Right lobe of liver (tissue), 6 donors: Measurements from ENCODE around the gene RTN4. TPM values are rescaled to one million over a fixed set of nuclear protein-coding genes. Genes with fewer than 3 reads are reported as not detected.

Source experiments
- ATAC-seq, 4 donors: fragments of 200-7000 bp; cut with Tn5 transposase; one replicate each; pipeline ENCODE4 v1.9.1; 2020; ENCODE audit warnings: mild to moderate bottlenecking in 4 of 4, moderate library complexity in 4 of 4
- DNase-seq, 3 donors: peaks; one replicate each; pipeline ENCODE4 v3.0.0-alpha.2; 2020
- H3K27ac ChIP-seq, 3 donors: fragments of 200-600 bp; one replicate each; pipeline ENCODE4 v1.8.0; 2022
- H3K27me3 ChIP-seq, 2 donors: fragments of 200-600 bp; one replicate each; pipeline ENCODE4 v1.8.0; 2022
- H3K36me3 ChIP-seq, 4 donors: fragments of 200-600 bp; sonication (generic) in 1 of 4; one replicate each; pipeline versions ENCODE4 v1.5.1 to v1.8.0; 2017 to 2022; ENCODE audit warnings: control low read depth in 1 of 4
- H3K4me1 ChIP-seq, 4 donors: fragments of 200-600 bp; sonication (generic) in 1 of 4; one replicate each; pipeline versions ENCODE4 v1.5.1 to v1.8.0; 2017 to 2022; ENCODE audit warnings: control low read depth in 1 of 4
- H3K4me3 ChIP-seq, 3 donors: fragments of 200-600 bp; one replicate each; pipeline ENCODE4 v1.8.0; 2022
- H3K9me3 ChIP-seq, 4 donors: fragments of 200-600 bp; sonication (generic) in 1 of 4; one replicate each; pipeline versions ENCODE4 v1.5.1 to v1.8.0; 2017 to 2022; ENCODE audit warnings: control low read depth in 1 of 4
- CTCF ChIP-seq, 4 donors: fragments of 200-600 bp in 3 of 4; fragments of 450-650 bp in 1 of 4; IDR thresholded peaks; one replicate each; pipeline versions ENCODE4 v1.5.1 to v1.8.0; 2016 to 2022; ENCODE audit warnings: antibody characterized with exemption in 4 of 4, mild to moderate bottlenecking in 2 of 4
- POLR2A ChIP-seq: fragments of 450-650 bp; IDR thresholded peaks from one replicate; pipeline ENCODE4 v1.6.1; 2017; ENCODE audit warnings: antibody characterized with exemption, mild to moderate bottlenecking
- WGBS: methylation state at CpG from one replicate; pipeline ENCODE4 v1.1.6; 2018; ENCODE audit warnings: low coverage, low lambda C conversion rate; ENCODE audit not compliant: insufficient coverage; ENCODE audit errors: missing lambda C conversion rate; 5-methylcytosine and 5-hydroxymethylcytosine counted together
- intact Hi-C, 2 donors: fragments of 100-400 bp; cut with DNase I; formaldehyde crosslinking; loops; one replicate each; pipeline versions ENCODE4 v1.11.2 to v1.14.1; 2022
- total RNA-seq, 6 experiments: library from RNA; depleted of rRNA in 2 of 6; stranded (reverse); fragments of >200 nt in 2 of 6; fragmentation: NEBNext Ultra II Directional in 3 of 6; extraction: Animal tissue kit (Norgen Biotek cat#: 25700) in 3 of 6; gene quantifications; one replicate each; pipeline versions ENCODE4 v1.1.0 to v1.2.4, GENCODE V29; 2016 to 2023
- donor health status: DM: no; HTN: yes; CAD: no.
- donor health status: DM: no; HTN: no; CAD: no.
- donor health status: DM: no; HTN: no; CAD: no.
- donor health status: DM: no; HTN: yes; CAD: no.
- donor health status: DM: no; HTN: yes; CAD: no.

RTN4 gene
- total RNA-seq, 6 experiments from 2014 or later: 126 to 195 (median 177) TPM

- no peak for DNase-seq
- Histone ChIP-seq H3K36me3 (no peaks in the 10 kb centered on the region), H3K4me1 (no peaks in the 10 kb centered on the region), H3K27me3 (no peaks in the 10 kb centered on the region), H3K4me3 (no peak overlapping the region), H3K27ac (no peak overlapping the region), H3K9me3 (peaks cover 0 to 3% (median 0%) of the 10 kb centered on the region in 4 donors)
- WGBS: 90% methylated on average over 1 of the region's 1 CpG
- no peak for TF ChIP-seq CTCF (IDR thresholded peaks at IDR 0.05)
- no peak for TF ChIP-seq POLR2A
- intact Hi-C loops: no loop called here
- no peak for ATAC-seq
Observed at GRCh38 chr2:55038428-55038827, 11.8 kb downstream of the RTN4 start.

- H3K4me3 ChIP-seq: no peak overlapping the region
- H3K9me3 ChIP-seq: peaks cover 0 to 3% (median 0%) of the 10 kb centered on the region in 4 donors
- H3K36me3 ChIP-seq: no peaks in the 10 kb centered on the region
- ATAC-seq (no peak), DNase-seq (no peak)
- H3K27ac ChIP-seq: no peak overlapping the region
- H3K4me1 ChIP-seq: no peaks in the 10 kb centered on the region
- WGBS: 68% methylated on average over 2 of the region's 2 CpGs
- H3K27me3 ChIP-seq: no peaks in the 10 kb centered on the region
- TF ChIP-seq CTCF (IDR thresholded peaks at IDR 0.05) (no peak), POLR2A (no peak)
- intact Hi-C loops: no loop called here
Observed at GRCh38 chr2:55035716-55036115, 14.5 kb downstream of the RTN4 start.

- no peaks in the 10 kb centered on the region for H3K4me1 ChIP-seq
- H3K36me3 ChIP-seq: no peaks in the 10 kb centered on the region
- H3K4me3 ChIP-seq: no peak overlapping the region
- 66% methylated on average over 2 of the region's 2 CpGs for WGBS
- no peak for TF ChIP-seq CTCF (IDR thresholded peaks at IDR 0.05)
- no peak for TF ChIP-seq POLR2A
- intact Hi-C loops: no loop called here
- no peaks in the 10 kb centered on the region for H3K27me3 ChIP-seq
- DNase-seq (no peak), ATAC-seq (no peak)
- H3K27ac ChIP-seq: no peak overlapping the region
- H3K9me3 ChIP-seq: peaks cover 0 to 3% (median 0%) of the 10 kb centered on the region in 4 donors
Observed at GRCh38 chr2:55033921-55034320, 16.3 kb downstream of the RTN4 start.

- ATAC-seq (peak in 3 of 4 donors; percentile 25 to 62 (median 43)), DNase-seq (no peak)
Observed at GRCh38 chr2:55033076-55033742, 17.0 kb downstream of the RTN4 start.

More at GRCh38 chr2:55033076-55033742, 17.0 kb downstream of the RTN4 start:
- H3K4me1 ChIP-seq: no peaks in the 10 kb centered on the region
- H3K9me3 ChIP-seq: peaks cover 0 to 3% (median 0%) of the 10 kb centered on the region in 4 donors
- no peaks in the 10 kb centered on the region for H3K27me3 ChIP-seq
- intact Hi-C loops: no loop called here
- 64% methylated on average over 4 of the region's 5 CpGs for WGBS
- H3K4me3 ChIP-seq: no peak overlapping the region
- TF ChIP-seq CTCF (IDR thresholded peaks at IDR 0.05) (no peak), POLR2A (no peak)
- H3K36me3 ChIP-seq: no peaks in the 10 kb centered on the region
- no peak overlapping the region for H3K27ac ChIP-seq
